ENCODE data around the gene STXBP6.

Gene STXBP6

DNA sequence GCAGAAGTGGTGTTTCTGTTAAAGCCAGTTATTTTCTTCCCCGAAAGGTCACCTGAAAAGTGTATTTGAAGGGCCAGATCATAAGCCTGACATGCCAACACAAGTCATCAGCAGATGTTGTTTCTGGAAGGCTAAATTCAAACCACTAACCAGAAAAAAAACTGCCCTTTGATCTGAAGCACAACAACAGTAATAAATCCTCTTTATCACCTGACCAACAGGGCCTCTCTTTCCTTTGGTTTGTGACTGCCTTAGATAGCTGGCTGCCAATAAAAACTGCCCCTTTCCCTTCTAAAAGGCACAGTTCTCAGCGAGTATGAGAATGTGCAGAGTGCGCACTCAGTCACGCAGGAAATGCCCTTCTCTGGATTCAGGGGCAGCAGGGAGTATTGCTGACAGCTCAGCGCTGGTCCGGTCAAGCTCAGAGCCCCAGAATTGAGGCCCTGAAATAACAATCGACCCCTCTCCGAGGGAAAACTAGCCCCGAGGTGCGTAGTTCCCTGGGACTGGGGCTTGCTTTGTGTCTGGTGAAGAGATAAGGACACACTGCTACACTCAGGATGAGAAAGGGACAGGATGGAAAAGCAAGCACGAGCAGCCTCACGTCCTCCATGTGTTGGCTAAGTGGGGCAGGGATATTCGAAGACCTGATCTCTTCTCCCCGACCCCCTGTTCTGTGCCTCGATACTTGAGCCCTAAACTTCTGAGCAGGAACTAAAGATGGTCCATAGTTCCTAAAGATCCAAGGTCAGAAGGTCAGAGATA lies 231.7 kb downstream of the STXBP6 start:
- WGBS, result 56% methylated on average over 15 of the region's 15 CpGs
- no peak overlapping the region for H2AFZ ChIP-seq (ENCODE audit: low read depth, low read length)

DNA sequence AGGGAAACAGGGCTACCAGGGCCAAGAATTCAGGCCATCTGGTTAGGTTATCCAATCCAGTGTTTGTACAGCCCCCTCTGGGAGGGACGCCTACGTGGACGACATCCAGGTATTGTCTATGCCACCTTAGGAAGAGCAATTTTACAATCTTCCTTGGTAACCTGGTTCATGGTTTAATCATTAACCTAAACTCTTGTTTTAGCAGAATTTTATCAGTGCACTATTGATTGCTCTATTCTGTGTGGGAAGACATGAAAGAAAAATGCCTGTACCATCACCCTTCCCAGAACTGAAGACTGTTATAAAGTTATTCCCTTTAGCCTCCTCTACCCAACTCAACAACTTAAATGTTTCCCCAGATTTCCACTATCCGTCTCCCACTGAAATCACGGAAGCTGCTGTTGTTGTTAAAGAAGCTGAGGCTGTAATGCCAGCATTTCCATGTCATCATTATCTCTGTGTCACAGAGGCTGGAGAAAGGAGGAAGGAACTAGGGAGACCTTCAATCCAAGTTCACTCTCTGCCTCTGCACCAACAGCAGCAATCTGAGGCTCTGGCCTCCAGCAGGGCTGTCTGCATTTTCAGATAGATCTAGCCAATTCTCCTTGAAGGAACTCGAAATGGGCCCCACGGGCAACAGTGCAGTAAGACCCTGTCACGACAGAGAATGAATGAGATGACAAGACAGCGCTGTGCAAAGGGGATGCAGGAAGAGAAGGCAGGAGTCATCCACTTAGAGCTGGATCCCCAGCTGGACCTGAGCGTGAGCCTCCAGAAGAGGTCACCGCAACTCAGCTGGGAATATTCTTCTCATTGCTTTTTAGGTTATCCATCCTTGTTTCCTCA lies 232.5 kb downstream of the STXBP6 start:
- Histone ChIP-seq H3K23ac (ENCODE audit: low read length in 2 of 2) (peak overlapping the region in 1 of 2 experiments; percentile 0), H3K79me1 (replicated peaks; ENCODE audit: low read length, poor library complexity, severe bottlenecking) (no peaks in the 10 kb centered on the region)
- 63% methylated on average over 9 of the region's 11 CpGs for WGBS

More for the DNA sequence above, 231.7 kb downstream of the STXBP6 start:
- H2BK120ac ChIP-seq (ENCODE audit: low read depth, low read length), result peak overlapping the region; percentile 54
- H3K9ac ChIP-seq (ENCODE audit: low read length), result no peak overlapping the region
- peak; percentile 63 for DNase-seq
- H4K8ac ChIP-seq (ENCODE audit: low read length), result peak overlapping the region; percentile 91
- H3K4me2 ChIP-seq (ENCODE audit: low read length, poor library complexity, severe bottlenecking), result peak overlapping the region; percentile 21
- H3K4ac ChIP-seq (ENCODE audit: low read depth in 1 of 2, low read length in 2 of 2), result peak overlapping the region; percentile 22 to 76
- H3K18ac ChIP-seq (ENCODE audit: low read depth in 1 of 2, low read length in 2 of 2), result peak overlapping the region; percentile 73 to 89
- no peak overlapping the region for H3K27ac ChIP-seq (ENCODE audit: low read length, poor library complexity, severe bottlenecking)
- H2BK15ac ChIP-seq (ENCODE audit: low read depth, poor library complexity, severe bottlenecking), result no peak overlapping the region
- no peak overlapping the region for H2AK5ac ChIP-seq (ENCODE audit: low read length, severe bottlenecking)
- no peak overlapping the region for H3K4me3 ChIP-seq (ENCODE audit: insufficient read depth in 1 of 2, low read depth in 1 of 2, low read length in 2 of 2)
- no peak overlapping the region for H3K14ac ChIP-seq (ENCODE audit: low read length in 2 of 2)
- no peaks in the 10 kb centered on the region for H3K79me1 ChIP-seq (replicated peaks; ENCODE audit: low read length, poor library complexity, severe bottlenecking)
- H3K9me3 ChIP-seq (ENCODE audit: control insufficient read depth, low read length), result no peaks in the 10 kb centered on the region
- H2BK12ac ChIP-seq (ENCODE audit: low read length in 2 of 2), result peak overlapping the region; percentile 59 to 78
- H3K27me3 ChIP-seq (ENCODE audit: control insufficient read depth in 1 of 2, insufficient read depth in 1 of 2, low read length in 2 of 2), result peaks cover 0 to 4% of the 10 kb centered on the region in 2 experiments
- no peak overlapping the region for H2BK5ac ChIP-seq (ENCODE audit: low read depth, low read length, poor library complexity, severe bottlenecking)
- no peak overlapping the region for H3K23ac ChIP-seq (ENCODE audit: low read length in 2 of 2)
- H4K91ac ChIP-seq (ENCODE audit: low read length), result peak overlapping the region; percentile 60
- no peaks in the 10 kb centered on the region for H3K36me3 ChIP-seq (ENCODE audit: control insufficient read depth in 1 of 2, insufficient read depth in 2 of 2, low read depth in 1 of 2, low read length in 2 of 2)
- H3K4me1 ChIP-seq (ENCODE audit: control insufficient read depth, insufficient read depth, low read depth, low read length), result no peaks in the 10 kb centered on the region

DNA sequence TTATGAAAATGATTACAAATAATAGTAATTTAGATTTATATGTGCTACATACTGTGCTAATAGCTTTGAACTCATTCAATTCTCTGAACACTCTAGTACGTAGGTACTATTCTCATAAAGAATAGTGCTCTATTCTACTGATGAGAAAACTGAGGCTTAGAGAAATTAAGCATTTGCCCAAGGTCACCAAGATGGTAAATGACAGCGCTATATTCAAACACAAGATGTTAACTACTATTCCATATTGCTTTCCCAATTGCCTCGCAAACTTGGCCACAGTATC lies 233.1 kb downstream of the STXBP6 start:
- Histone ChIP-seq H3K18ac (ENCODE audit: low read depth in 1 of 2, low read length in 2 of 2) (no peak overlapping the region), H2AK5ac (ENCODE audit: low read length, severe bottlenecking) (no peak overlapping the region), H3K36me3 (ENCODE audit: control insufficient read depth in 1 of 2, insufficient read depth in 2 of 2, low read depth in 1 of 2, low read length in 2 of 2) (no peaks in the 10 kb centered on the region), H3K4me3 (ENCODE audit: insufficient read depth in 1 of 2, low read depth in 1 of 2, low read length in 2 of 2) (no peak overlapping the region), H3K27ac (ENCODE audit: low read length, poor library complexity, severe bottlenecking) (no peak overlapping the region), H3K79me1 (replicated peaks; ENCODE audit: low read length, poor library complexity, severe bottlenecking) (no peaks in the 10 kb centered on the region), H4K8ac (ENCODE audit: low read length) (no peak overlapping the region), H2BK12ac (ENCODE audit: low read length in 2 of 2) (no peak overlapping the region), H3K9me3 (ENCODE audit: control insufficient read depth, low read length) (no peaks in the 10 kb centered on the region), H3K4me2 (ENCODE audit: low read length, poor library complexity, severe bottlenecking) (no peak overlapping the region), H2BK120ac (ENCODE audit: low read depth, low read length) (no peak overlapping the region), H4K91ac (ENCODE audit: low read length) (no peak overlapping the region), H3K4me1 (ENCODE audit: control insufficient read depth, insufficient read depth, low read depth, low read length) (no peaks in the 10 kb centered on the region), H3K4ac (ENCODE audit: low read depth in 1 of 2, low read length in 2 of 2) (no peak overlapping the region), H3K9ac (ENCODE audit: low read length) (no peak overlapping the region), H3K14ac (ENCODE audit: low read length in 2 of 2) (no peak overlapping the region), H2BK5ac (ENCODE audit: low read depth, low read length, poor library complexity, severe bottlenecking) (no peak overlapping the region), H3K27me3 (ENCODE audit: control insufficient read depth in 1 of 2, insufficient read depth in 1 of 2, low read length in 2 of 2) (peaks cover 0 to 4% of the 10 kb centered on the region in 2 experiments), H3K23ac (ENCODE audit: low read length in 2 of 2) (no peak overlapping the region), H2BK15ac (ENCODE audit: low read depth, poor library complexity, severe bottlenecking) (no peak overlapping the region), H2AFZ (ENCODE audit: low read depth, low read length) (no peak overlapping the region)
- 98% methylated on average over 3 of the region's 3 CpGs for WGBS
- no peak for DNase-seq

More for the DNA sequence above, 232.5 kb downstream of the STXBP6 start:
- Histone ChIP-seq H3K9me3 (ENCODE audit: control insufficient read depth, low read length) (no peaks in the 10 kb centered on the region), H2BK15ac (ENCODE audit: low read depth, poor library complexity, severe bottlenecking) (no peak overlapping the region), H3K4me1 (ENCODE audit: control insufficient read depth, insufficient read depth, low read depth, low read length) (no peaks in the 10 kb centered on the region), H3K27me3 (ENCODE audit: control insufficient read depth in 1 of 2, insufficient read depth in 1 of 2, low read length in 2 of 2) (peaks cover 0 to 4% of the 10 kb centered on the region in 2 experiments), H3K27ac (ENCODE audit: low read length, poor library complexity, severe bottlenecking) (no peak overlapping the region), H2BK5ac (ENCODE audit: low read depth, low read length, poor library complexity, severe bottlenecking) (no peak overlapping the region), H3K9ac (ENCODE audit: low read length) (no peak overlapping the region), H2BK120ac (ENCODE audit: low read depth, low read length) (no peak overlapping the region), H3K4ac (ENCODE audit: low read depth in 1 of 2, low read length in 2 of 2) (peak overlapping the region in 1 of 2 experiments; percentile 17), H3K36me3 (ENCODE audit: control insufficient read depth in 1 of 2, insufficient read depth in 2 of 2, low read depth in 1 of 2, low read length in 2 of 2) (no peaks in the 10 kb centered on the region), H2BK12ac (ENCODE audit: low read length in 2 of 2) (peak overlapping the region in 1 of 2 experiments; percentile 54), H3K14ac (ENCODE audit: low read length in 2 of 2) (no peak overlapping the region), H2AK5ac (ENCODE audit: low read length, severe bottlenecking) (no peak overlapping the region), H3K18ac (ENCODE audit: low read depth in 1 of 2, low read length in 2 of 2) (peak overlapping the region; percentile 66 to 77), H3K4me2 (ENCODE audit: low read length, poor library complexity, severe bottlenecking) (no peak overlapping the region), H3K4me3 (ENCODE audit: insufficient read depth in 1 of 2, low read depth in 1 of 2, low read length in 2 of 2) (no peak overlapping the region), H4K91ac (ENCODE audit: low read length) (no peak overlapping the region), H2AFZ (ENCODE audit: low read depth, low read length) (no peak overlapping the region), H4K8ac (ENCODE audit: low read length) (no peak overlapping the region)
- no peak for DNase-seq
